Vagina (tissue), 2 donors: ENCODE data around the gene FRS3. TPM values are rescaled to one million over a fixed set of nuclear protein-coding genes. Genes with fewer than 3 reads are reported as not detected.

Experiments
- DNase-seq, 2 donors: peaks; one replicate each; pipeline ENCODE4 v3.0.0-alpha.2; 2017; ENCODE audit errors: extremely low spot score in 2 of 2
- H3K27ac ChIP-seq: fragments of 200-600 bp; sonication (generic); one replicate; pipeline ENCODE4 v1.5.1; 2019
- H3K27me3 ChIP-seq: fragments of 200-600 bp; sonication (generic); one replicate; pipeline ENCODE4 v1.5.1; 2019
- H3K36me3 ChIP-seq, 2 donors: fragments of 200-600 bp; sonication (generic); one replicate each; pipeline ENCODE4 v1.5.1; 2017 to 2019
- H3K4me1 ChIP-seq: fragments of 200-600 bp; sonication (generic); one replicate; pipeline ENCODE4 v1.5.1; 2019
- H3K4me3 ChIP-seq, 2 donors: fragments of 200-600 bp; sonication (generic); 1 replicate in 1 of 2; 2 replicates in 1 of 2; pipeline ENCODE4 v1.5.1; 2016 to 2019
- H3K9me3 ChIP-seq: fragments of 200-600 bp; sonication (generic); one replicate; pipeline ENCODE4 v1.5.1; 2019
- POLR2A ChIP-seq, 2 donors: fragments of 450-650 bp; IDR thresholded peaks; one replicate each; pipeline ENCODE4 v1.6.1; 2017; ENCODE audit warnings: antibody characterized with exemption in 2 of 2, mild to moderate bottlenecking in 2 of 2, moderate library complexity in 2 of 2
- POLR2AphosphoS5 ChIP-seq, 2 donors: sonication (generic); formaldehyde crosslinking; IDR thresholded peaks; one replicate each; pipeline ENCODE4 v1.9.0; 2017; ENCODE audit warnings: antibody characterized with exemption in 2 of 2, mild to moderate bottlenecking in 2 of 2, low read depth in 1 of 2; ENCODE audit not compliant: insufficient read depth in 1 of 2
- intact Hi-C: fragments of 100-400 bp; cut with DNase I; formaldehyde crosslinking; loops from one replicate; pipeline ENCODE4 v1.15.1; 2023
- total RNA-seq: library from RNA; depleted of rRNA; stranded (reverse); fragments of >200 nt; gene quantifications from one replicate; pipeline ENCODE4 v1.2.3, GENCODE V29; 2016
- TF ChIP-seq, protein P1 (sequence below), 3 experiments: fragments of 450-650 bp in 2 of 3; fragments of 200-600 bp in 1 of 3; sonication (generic) in 1 of 3; IDR thresholded peaks; one replicate each; pipeline ENCODE4 v1.5.1; 2017 to 2019; ENCODE audit warnings: antibody characterized with exemption in 3 of 3, mild to moderate bottlenecking in 2 of 3, moderate library complexity in 2 of 3

The FRS3 gene
- total RNA-seq, 1 donor from 2014 or later, result 4.4 TPM

DNA sequence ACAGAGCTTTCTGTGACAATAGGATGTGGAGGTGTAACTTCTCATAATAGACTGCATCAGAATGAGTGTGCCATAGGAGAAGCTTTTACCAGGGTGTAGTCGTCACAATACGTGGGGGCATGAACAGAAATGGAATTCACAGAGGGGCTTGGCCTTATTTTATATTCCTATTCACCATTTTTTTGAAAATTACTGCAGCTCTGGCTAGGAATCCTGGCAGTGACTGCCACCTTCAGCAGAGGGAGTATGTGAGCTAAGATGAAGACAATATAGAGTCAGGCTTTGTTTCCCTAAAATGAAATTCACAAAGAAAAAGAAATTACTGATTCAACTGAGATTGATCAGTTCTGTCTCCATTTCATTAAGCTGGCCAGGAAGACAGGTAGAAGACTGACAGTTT is 21.7 kb upstream of the FRS3 start:
- H3K9me3 ChIP-seq, result no peaks in the 10 kb centered on the region
- TF ChIP-seq, protein P1, sequence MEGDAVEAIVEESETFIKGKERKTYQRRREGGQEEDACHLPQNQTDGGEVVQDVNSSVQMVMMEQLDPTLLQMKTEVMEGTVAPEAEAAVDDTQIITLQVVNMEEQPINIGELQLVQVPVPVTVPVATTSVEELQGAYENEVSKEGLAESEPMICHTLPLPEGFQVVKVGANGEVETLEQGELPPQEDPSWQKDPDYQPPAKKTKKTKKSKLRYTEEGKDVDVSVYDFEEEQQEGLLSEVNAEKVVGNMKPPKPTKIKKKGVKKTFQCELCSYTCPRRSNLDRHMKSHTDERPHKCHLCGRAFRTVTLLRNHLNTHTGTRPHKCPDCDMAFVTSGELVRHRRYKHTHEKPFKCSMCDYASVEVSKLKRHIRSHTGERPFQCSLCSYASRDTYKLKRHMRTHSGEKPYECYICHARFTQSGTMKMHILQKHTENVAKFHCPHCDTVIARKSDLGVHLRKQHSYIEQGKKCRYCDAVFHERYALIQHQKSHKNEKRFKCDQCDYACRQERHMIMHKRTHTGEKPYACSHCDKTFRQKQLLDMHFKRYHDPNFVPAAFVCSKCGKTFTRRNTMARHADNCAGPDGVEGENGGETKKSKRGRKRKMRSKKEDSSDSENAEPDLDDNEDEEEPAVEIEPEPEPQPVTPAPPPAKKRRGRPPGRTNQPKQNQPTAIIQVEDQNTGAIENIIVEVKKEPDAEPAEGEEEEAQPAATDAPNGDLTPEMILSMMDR (IDR thresholded peaks at IDR 0.05), result no peak
- TF ChIP-seq POLR2AphosphoS5 (IDR thresholded peaks at IDR 0.05; ENCODE audit: insufficient read depth in 1 of 2, low read depth in 1 of 2) (no peak), POLR2A (IDR thresholded peaks at IDR 0.05) (no peak)
- intact Hi-C loops, result no loop called here
- H3K27me3 ChIP-seq, result no peaks in the 10 kb centered on the region
- H3K4me1 ChIP-seq, result no peaks in the 10 kb centered on the region
- H3K4me3 ChIP-seq, result no peak overlapping the region
- H3K36me3 ChIP-seq, result peaks cover 0 to 9% of the 10 kb centered on the region in 2 donors
- DNase-seq, result no peak
- no peak overlapping the region for H3K27ac ChIP-seq

DNA sequence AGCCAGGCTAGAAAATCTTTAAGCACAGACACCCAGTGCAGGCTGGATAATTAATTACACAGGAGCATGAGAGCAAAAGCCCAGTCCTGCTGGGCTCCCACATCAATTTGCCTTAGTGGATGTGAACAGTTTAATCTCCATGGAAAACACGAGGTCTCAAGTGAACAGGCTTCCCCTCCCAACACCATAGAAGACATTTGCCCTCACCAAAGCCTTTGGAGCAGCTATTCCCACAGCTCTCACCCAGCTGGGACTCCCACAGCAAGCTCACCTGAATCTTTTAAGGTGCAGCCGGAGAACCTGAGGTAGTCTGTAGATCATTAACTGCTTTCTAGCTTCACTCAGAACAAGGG is 19.8 kb upstream of the FRS3 start:
- no peak overlapping the region for H3K4me3 ChIP-seq
- peaks cover 0 to 3% of the 10 kb centered on the region in 2 donors for H3K36me3 ChIP-seq
- no peaks in the 10 kb centered on the region for H3K4me1 ChIP-seq
- TF ChIP-seq POLR2A (IDR thresholded peaks at IDR 0.05), result no peak
- TF ChIP-seq, protein P1 (IDR thresholded peaks at IDR 0.05), result no peak
- no peak for TF ChIP-seq POLR2AphosphoS5 (IDR thresholded peaks at IDR 0.05; ENCODE audit: insufficient read depth in 1 of 2, low read depth in 1 of 2)
- DNase-seq, result no peak
- intact Hi-C loops, result no loop called here
- H3K9me3 ChIP-seq, result no peaks in the 10 kb centered on the region
- H3K27me3 ChIP-seq, result no peaks in the 10 kb centered on the region
- H3K27ac ChIP-seq, result no peak overlapping the region

DNA sequence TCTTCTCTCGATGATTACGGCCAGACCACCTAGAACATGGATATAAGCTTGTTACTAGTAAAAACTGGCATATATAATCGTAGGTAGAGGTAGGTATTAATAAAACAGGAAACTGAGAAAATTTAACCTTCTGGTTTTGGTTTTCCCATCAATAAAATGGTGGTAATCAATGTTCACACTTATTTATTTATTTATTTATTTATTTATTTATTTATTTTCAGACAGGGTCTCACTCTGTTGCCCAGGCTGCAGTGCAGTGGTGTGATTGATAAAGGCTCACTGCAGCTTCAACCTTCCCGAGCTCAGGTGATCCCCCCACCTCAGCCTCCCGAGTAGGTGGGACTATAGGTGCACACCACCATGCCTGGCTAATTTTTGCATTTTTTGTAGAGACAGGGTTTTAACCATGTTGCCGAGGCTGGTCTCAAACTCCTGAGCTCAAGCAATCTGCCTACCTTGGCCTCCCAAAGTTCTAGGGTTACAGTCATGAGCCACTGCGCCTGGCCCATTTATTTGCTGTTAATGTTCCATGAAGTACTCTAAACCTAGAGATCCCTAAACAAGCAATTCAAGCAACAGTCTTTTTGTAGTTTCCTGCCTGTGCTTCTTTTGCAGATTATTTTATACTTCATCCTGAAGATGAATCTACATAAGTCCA is 19.3 kb upstream of the FRS3 start:
- no peak overlapping the region for H3K4me3 ChIP-seq
- H3K27me3 ChIP-seq, result no peaks in the 10 kb centered on the region
- no peak for DNase-seq
- intact Hi-C loops, result no loop called here
- H3K4me1 ChIP-seq, result no peaks in the 10 kb centered on the region
- peaks cover 0 to 3% of the 10 kb centered on the region in 2 donors for H3K36me3 ChIP-seq
- TF ChIP-seq POLR2AphosphoS5 (IDR thresholded peaks at IDR 0.05; ENCODE audit: insufficient read depth in 1 of 2, low read depth in 1 of 2) (no peak), POLR2A (IDR thresholded peaks at IDR 0.05) (no peak)
- TF ChIP-seq, protein P1 (IDR thresholded peaks at IDR 0.05), result no peak
- H3K27ac ChIP-seq, result no peak overlapping the region
- no peaks in the 10 kb centered on the region for H3K9me3 ChIP-seq

DNA sequence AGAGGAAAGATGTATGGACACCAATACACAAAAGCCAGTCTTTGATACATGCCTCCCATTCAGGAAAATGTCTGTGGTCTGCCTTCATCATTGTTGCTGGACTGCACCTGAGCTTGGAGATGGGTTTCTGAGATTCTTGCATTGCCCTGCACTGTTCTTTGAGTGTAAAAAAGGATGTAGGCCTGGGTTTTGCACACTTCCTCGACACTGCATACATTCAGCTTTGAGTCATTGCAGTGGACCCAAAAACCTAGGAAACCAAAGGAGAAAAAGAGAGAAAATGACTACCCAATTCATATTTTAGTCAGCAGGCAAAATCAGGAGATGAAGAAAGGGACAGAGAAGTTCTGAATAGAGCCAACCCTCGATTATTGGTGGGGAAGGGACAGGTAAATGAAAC is 16.8 kb upstream of the FRS3 start:
- Histone ChIP-seq H3K27me3 (no peaks in the 10 kb centered on the region), H3K9me3 (no peaks in the 10 kb centered on the region), H3K27ac (no peak overlapping the region), H3K4me1 (no peaks in the 10 kb centered on the region), H3K4me3 (no peak overlapping the region), H3K36me3 (peaks cover 0 to 14% of the 10 kb centered on the region in 2 donors)
- DNase-seq, result no peak
- TF ChIP-seq, protein P1 (IDR thresholded peaks at IDR 0.05), result no peak
- intact Hi-C loops, result no loop called here

DNA sequence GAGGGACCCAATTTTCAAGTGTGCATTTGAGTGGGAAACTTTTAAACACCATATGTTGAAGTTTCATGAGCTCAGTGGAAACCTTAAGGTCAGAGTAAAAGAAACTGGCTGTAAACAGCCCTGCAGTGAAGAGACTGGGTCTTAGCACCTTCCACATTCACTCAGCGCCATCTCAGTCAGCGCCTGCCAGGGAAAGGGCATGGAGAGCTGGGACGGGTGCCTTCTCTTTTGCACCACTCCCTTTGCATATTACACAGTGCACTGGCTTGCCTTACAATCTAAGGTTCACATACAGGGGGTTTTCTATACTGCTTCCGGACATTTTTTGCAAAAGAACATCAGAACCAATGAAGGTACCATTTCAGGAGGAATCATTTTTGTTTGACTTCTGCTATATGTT is 12.3 kb upstream of the FRS3 start:
- no peak for TF ChIP-seq POLR2A (IDR thresholded peaks at IDR 0.05)
- TF ChIP-seq POLR2AphosphoS5 (IDR thresholded peaks at IDR 0.05; ENCODE audit: insufficient read depth in 1 of 2, low read depth in 1 of 2), result no peak
- TF ChIP-seq, protein P1 (IDR thresholded peaks at IDR 0.05), result no peak
- no peak overlapping the region for H3K4me3 ChIP-seq
- H3K27ac ChIP-seq, result no peak overlapping the region
- intact Hi-C loops, result no loop called here
- peaks cover 0 to 37% of the 10 kb centered on the region in 2 donors for H3K36me3 ChIP-seq
- H3K27me3 ChIP-seq, result no peaks in the 10 kb centered on the region
- no peaks in the 10 kb centered on the region for H3K9me3 ChIP-seq
- H3K4me1 ChIP-seq, result peaks cover 22% of the 10 kb centered on the region
- no peak for DNase-seq
